Natural killer cell (primary cell): ENCODE data around the gene HNRNPC. TPM values are rescaled to one million over a fixed set of nuclear protein-coding genes. Genes with fewer than 3 reads are reported as not detected.
A peak's percentile ranks its signal among the peaks of the same experiment; 100 is the strongest.

ENCODE experiments used
- ATAC-seq, 3 donors: fragments of 150-1000 bp in 2 of 3; fragments of 200-7000 bp in 1 of 3; cut with Tn5 transposase; 1 replicate in 1 of 3; 2 replicates in 2 of 3; pipeline ENCODE4 v1.10.0; 2021; ENCODE audit warnings: mild to moderate bottlenecking in 2 of 3, moderate library complexity in 2 of 3
- DNase-seq, 2 donors: peaks; one replicate each; pipeline versions ENCODE4 v3.0.0 to v3.0.0-alpha.2; 2013 to 2021; ENCODE audit warnings: mixed read lengths in 1 of 2
- H3K27ac ChIP-seq: one replicate; pipeline ENCODE4 v1.5.1; 2013; ENCODE audit warnings: mild to moderate bottlenecking, low read length
- H3K27me3 ChIP-seq: one replicate; pipeline ENCODE4 v1.6.1; 2013; ENCODE audit warnings: low read length; ENCODE audit not compliant: control insufficient read depth, insufficient read depth
- H3K36me3 ChIP-seq: one replicate; pipeline ENCODE4 v1.6.1; 2013; ENCODE audit warnings: low read length; ENCODE audit not compliant: control insufficient read depth, insufficient read depth
- H3K4me1 ChIP-seq: one replicate; pipeline ENCODE4 v1.6.1; 2013; ENCODE audit warnings: low read length; ENCODE audit not compliant: control insufficient read depth, insufficient read depth
- H3K4me3 ChIP-seq: one replicate; pipeline ENCODE4 v1.5.1; 2013; ENCODE audit warnings: low read length
- H3K9me3 ChIP-seq: one replicate; pipeline ENCODE4 v1.6.1; 2013; ENCODE audit warnings: low read length; ENCODE audit not compliant: control insufficient read depth, insufficient read depth
- H3K27ac Mint-ChIP-seq, 2 donors: one replicate each; pipeline ENCODE4 v1.8.0; 2022; ENCODE audit warnings: mild to moderate bottlenecking in 2 of 2, mixed read lengths in 2 of 2, moderate library complexity in 1 of 2
- H3K27me3 Mint-ChIP-seq, 2 donors: one replicate each; pipeline ENCODE4 v1.8.0; 2022; ENCODE audit warnings: low read depth in 2 of 2, mixed read lengths in 2 of 2
- H3K36me3 Mint-ChIP-seq: one replicate; pipeline ENCODE4 v1.8.0; 2022; ENCODE audit warnings: mixed read lengths
- H3K4me1 Mint-ChIP-seq, 2 donors: one replicate each; pipeline ENCODE4 v1.8.0; 2022; ENCODE audit warnings: mixed read lengths in 2 of 2
- H3K4me3 Mint-ChIP-seq: one replicate; pipeline ENCODE4 v1.8.0; 2022; ENCODE audit warnings: mild to moderate bottlenecking, moderate library complexity, mixed read lengths
- H3K9me3 Mint-ChIP-seq, 2 donors: one replicate each; pipeline ENCODE4 v1.8.0; 2022; ENCODE audit warnings: mixed read lengths in 2 of 2
- CTCF ChIP-seq: fragments of 200-600 bp; IDR thresholded peaks from one replicate; pipeline ENCODE4 v1.8.0; 2022; ENCODE audit warnings: antibody characterized with exemption
- WGBS: methylation state at CpG from one replicate; pipeline ENCODE4 v1.1.7; 2013; ENCODE audit warnings: missing lambda C conversion rate; ENCODE audit not compliant: insufficient coverage; 5-methylcytosine and 5-hydroxymethylcytosine counted together
- intact Hi-C: fragments of 100-400 bp; cut with micrococcal nuclease; formaldehyde crosslinking; loops from one replicate; pipeline ENCODE4 v1.14.2; 2022
- total RNA-seq, 4 donors: library from RNA; stranded (reverse); fragments of 120-200 nt in 1 of 4; gene quantifications; one replicate each; pipeline versions ENCODE4 v1.2.3 to v1.2.4, GENCODE V29; 2013 to 2022

The HNRNPC gene
- total RNA-seq, 3 donors from 2014 or later (not counting 1 experiment from before 2014, with no cell fraction given) = 501 to 547 (median 515) TPM

GRCh38 chr14:21241218-21241819 lies 27.9 kb downstream of the HNRNPC start:
- intact Hi-C loops = no loop called here
- Histone ChIP-seq H3K27me3 (no peaks in the 10 kb centered on the region), H3K4me3 (no peak overlapping the region), H3K4me1 (peaks cover 22% of the 10 kb centered on the region), H3K9me3 (no peaks in the 10 kb centered on the region), H3K36me3 (peaks cover 39% of the 10 kb centered on the region), H3K27ac (no peak overlapping the region)
- H3K9me3 Mint-ChIP-seq = no peaks in the 10 kb centered on the region
- TF ChIP-seq CTCF = peak; percentile 70
- H3K36me3 Mint-ChIP-seq = no peaks in the 10 kb centered on the region
- peaks cover 62 to 65% of the 10 kb centered on the region in 2 donors for H3K4me1 Mint-ChIP-seq
- no peak overlapping the region for H3K4me3 Mint-ChIP-seq
- ATAC-seq (peak in 1 of 3 donors; percentile 29), DNase-seq (peak in 1 of 2 donors; percentile 68)
- H3K27me3 Mint-ChIP-seq = no peaks in the 10 kb centered on the region
- 71% methylated on average over 1 of the region's 1 CpG for WGBS
- H3K27ac Mint-ChIP-seq = peak overlapping the region; percentile 53 to 83

- H3K27me3 ChIP-seq = no peaks in the 10 kb centered on the region
- no peak overlapping the region for H3K4me3 ChIP-seq
- WGBS = 78% methylated on average over 2 of the region's 2 CpGs
- intact Hi-C loops = no loop called here
- H3K27me3 Mint-ChIP-seq = no peaks in the 10 kb centered on the region
- no peak for TF ChIP-seq CTCF
- peak overlapping the region; percentile 28 for H3K4me3 Mint-ChIP-seq
- peak overlapping the region; percentile 53 to 83 for H3K27ac Mint-ChIP-seq
- H3K9me3 Mint-ChIP-seq = no peaks in the 10 kb centered on the region
- no peak overlapping the region for H3K27ac ChIP-seq
- H3K4me1 ChIP-seq = peaks cover 22% of the 10 kb centered on the region
- no peaks in the 10 kb centered on the region for H3K36me3 Mint-ChIP-seq
- ATAC-seq = peak in 1 of 3 donors; percentile 14
- H3K4me1 Mint-ChIP-seq = peaks cover 62 to 63% of the 10 kb centered on the region in 2 donors
- DNase-seq = no peak
- no peaks in the 10 kb centered on the region for H3K9me3 ChIP-seq
- H3K36me3 ChIP-seq = peaks cover 37% of the 10 kb centered on the region
Observed at GRCh38 chr14:21240417-21240816, 28.8 kb downstream of the HNRNPC start.

- no peak overlapping the region for H3K4me3 Mint-ChIP-seq
- H3K36me3 Mint-ChIP-seq = no peaks in the 10 kb centered on the region
- H3K27ac Mint-ChIP-seq = peak overlapping the region; percentile 44 to 94
- no peak for ATAC-seq
- no peaks in the 10 kb centered on the region for H3K27me3 Mint-ChIP-seq
- WGBS = 92% methylated on average over 11 of the region's 11 CpGs
- no peak for DNase-seq
- H3K4me1 Mint-ChIP-seq = peaks cover 68% of the 10 kb centered on the region in 2 donors
- Histone ChIP-seq H3K4me3 (no peak overlapping the region), H3K4me1 (peaks cover 22% of the 10 kb centered on the region), H3K27ac (no peak overlapping the region), H3K27me3 (no peaks in the 10 kb centered on the region), H3K36me3 (peaks cover 41% of the 10 kb centered on the region), H3K9me3 (no peaks in the 10 kb centered on the region)
- no peak for TF ChIP-seq CTCF
- intact Hi-C loops = no loop called here
- no peaks in the 10 kb centered on the region for H3K9me3 Mint-ChIP-seq
Observed at GRCh38 chr14:21238823-21239518, 30.3 kb downstream of the HNRNPC start.
